Glutamatergic neuron (in vitro differentiated cells): ENCODE measurements around the gene LZTS3. TPM values are rescaled to one million over a fixed set of nuclear protein-coding genes. Genes with fewer than 3 reads are reported as not detected.

ENCODE experiments used
- DNase-seq: peaks from one replicate; pipeline ENCODE4 v3.0.0; 2022
- H3K27ac Mint-ChIP-seq: one replicate; pipeline ENCODE4 v1.8.0; 2020; ENCODE audit warnings: mild to moderate bottlenecking, mixed read lengths, inconsistent platforms; ENCODE audit not compliant: unreplicated experiment
- H3K27me3 Mint-ChIP-seq: one replicate; pipeline ENCODE4 v1.8.0; 2020; ENCODE audit warnings: mild to moderate bottlenecking, moderate library complexity, mixed read lengths, inconsistent platforms; ENCODE audit not compliant: unreplicated experiment
- H3K36me3 Mint-ChIP-seq: one replicate; pipeline ENCODE4 v1.8.0; 2020; ENCODE audit warnings: mild to moderate bottlenecking, mixed read lengths, inconsistent platforms; ENCODE audit not compliant: unreplicated experiment
- H3K4me1 Mint-ChIP-seq: one replicate; pipeline ENCODE4 v1.8.0; 2020; ENCODE audit warnings: mild to moderate bottlenecking, low read depth, mixed read lengths, inconsistent platforms; ENCODE audit not compliant: unreplicated experiment
- H3K4me3 Mint-ChIP-seq: one replicate; pipeline ENCODE4 v1.8.0; 2020; ENCODE audit warnings: mild to moderate bottlenecking, mixed read lengths, inconsistent platforms; ENCODE audit not compliant: unreplicated experiment
- H3K9me3 Mint-ChIP-seq: one replicate; pipeline ENCODE4 v1.8.0; 2020; ENCODE audit warnings: mild to moderate bottlenecking, moderate library complexity, mixed read lengths, inconsistent platforms; ENCODE audit not compliant: unreplicated experiment
- CTCF ChIP-seq: fragments of 200-600 bp; sonication (generic); IDR thresholded peaks from one replicate; pipeline ENCODE4 v1.5.0; 2021; ENCODE audit not compliant: partially characterized antibody, unreplicated experiment
- total RNA-seq: library from RNA; stranded (reverse); fragmentation: NEBNext Ultra II Directional; extraction: Animal tissue kit (Norgen Biotek cat#: 25700); gene quantifications from one replicate; pipeline ENCODE4 v1.2.1, GENCODE V29; 2021; ENCODE audit not compliant: unreplicated experiment

Gene LZTS3
- total RNA-seq, 1 donor from 2014 or later, result 56.8 TPM

DNA sequence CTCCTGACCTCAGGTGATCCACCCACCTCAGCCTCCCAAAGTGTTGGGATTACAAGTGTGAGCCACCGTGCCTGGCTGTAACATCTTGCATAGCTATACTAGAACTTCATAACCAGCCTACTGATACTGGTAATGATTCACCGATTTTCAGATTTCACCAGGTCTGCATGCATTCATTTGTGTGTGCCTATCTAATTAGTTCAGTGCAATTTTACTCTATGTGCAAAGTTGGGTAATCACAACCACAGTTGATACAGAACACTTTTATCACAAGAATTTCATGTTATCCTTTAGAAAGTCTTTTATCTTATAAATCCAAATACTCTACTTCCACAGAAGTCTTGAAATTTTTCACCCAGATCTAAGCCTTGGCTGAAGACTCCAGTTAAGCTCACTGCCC lies 35.9 kb downstream of the LZTS3 start:
- Mint-ChIP-seq H3K9me3 (no peaks in the 10 kb centered on the region), H3K36me3 (no peaks in the 10 kb centered on the region), H3K4me1 (no peaks in the 10 kb centered on the region), H3K27me3 (no peaks in the 10 kb centered on the region), H3K27ac (no peak overlapping the region), H3K4me3 (no peak overlapping the region)
- TF ChIP-seq CTCF, result no peak
- no peak for DNase-seq

DNA sequence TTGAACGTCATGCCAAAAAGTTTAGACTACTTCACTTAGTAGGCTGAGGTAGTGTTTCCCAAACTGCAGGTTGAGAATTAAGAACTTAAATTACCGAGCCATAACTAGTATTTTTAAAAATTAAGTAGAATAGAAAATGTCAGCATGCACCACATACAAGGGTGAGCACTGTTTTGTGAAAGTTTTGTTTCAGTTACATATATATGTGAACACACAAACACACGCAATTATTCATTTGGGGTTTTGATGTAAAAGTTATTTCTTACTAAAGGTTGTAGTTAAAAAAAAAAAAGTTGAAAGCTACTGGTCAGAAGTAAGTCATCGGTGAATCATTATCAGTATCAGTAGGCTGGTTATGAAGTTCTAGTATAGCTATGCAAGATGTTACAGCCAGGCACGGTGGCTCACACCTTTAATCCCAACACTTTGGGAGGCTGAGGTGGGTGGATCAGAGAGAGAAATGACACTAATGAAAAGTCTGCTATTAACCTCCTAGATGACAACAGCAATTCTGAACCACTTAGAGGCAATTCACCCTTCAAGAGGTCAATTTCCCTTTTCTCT lies 37.8 kb downstream of the LZTS3 start:
- no peak for TF ChIP-seq CTCF
- no peaks in the 10 kb centered on the region for H3K27me3 Mint-ChIP-seq
- H3K27ac Mint-ChIP-seq, result no peak overlapping the region
- no peak for DNase-seq
- no peaks in the 10 kb centered on the region for H3K4me1 Mint-ChIP-seq
- no peaks in the 10 kb centered on the region for H3K9me3 Mint-ChIP-seq
- no peaks in the 10 kb centered on the region for H3K36me3 Mint-ChIP-seq
- H3K4me3 Mint-ChIP-seq, result no peak overlapping the region

- Mint-ChIP-seq H3K27me3 (peaks cover under 1% of the 10 kb centered on the region), H3K9me3 (peaks cover 2% of the 10 kb centered on the region), H3K4me1 (peaks cover 4% of the 10 kb centered on the region), H3K36me3 (no peaks in the 10 kb centered on the region), H3K4me3 (no peak overlapping the region), H3K27ac (no peak overlapping the region)
- DNase-seq, result no peak
- no peak for TF ChIP-seq CTCF
Observed at GRCh38 chr20:3134151-3134550, 39.2 kb downstream of the LZTS3 start.

DNA sequence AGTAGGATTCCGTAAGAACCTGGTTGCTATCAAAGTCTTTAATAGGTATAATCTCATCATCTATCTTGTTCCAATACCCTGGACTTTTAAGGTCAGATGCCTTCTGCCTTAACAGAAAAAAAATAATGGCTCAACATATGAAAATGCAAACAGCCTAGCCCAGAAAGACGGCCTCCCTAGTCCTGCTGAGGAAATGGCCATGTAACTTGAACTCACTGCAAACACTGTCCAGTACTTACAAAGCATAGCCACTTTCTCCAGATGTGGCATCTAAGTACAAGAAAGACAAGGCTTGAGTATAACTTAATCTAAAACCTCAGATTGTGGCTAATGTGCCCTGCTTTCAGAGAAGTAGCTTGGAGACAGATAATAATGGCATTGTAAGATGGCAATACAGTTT lies 40.2 kb downstream of the LZTS3 start:
- no peak for TF ChIP-seq CTCF
- peaks cover 8% of the 10 kb centered on the region for H3K27me3 Mint-ChIP-seq
- no peaks in the 10 kb centered on the region for H3K36me3 Mint-ChIP-seq
- H3K4me3 Mint-ChIP-seq, result no peak overlapping the region
- no peak overlapping the region for H3K27ac Mint-ChIP-seq
- H3K9me3 Mint-ChIP-seq, result peaks cover 2% of the 10 kb centered on the region
- peaks cover 11% of the 10 kb centered on the region for H3K4me1 Mint-ChIP-seq
- DNase-seq, result no peak

DNA sequence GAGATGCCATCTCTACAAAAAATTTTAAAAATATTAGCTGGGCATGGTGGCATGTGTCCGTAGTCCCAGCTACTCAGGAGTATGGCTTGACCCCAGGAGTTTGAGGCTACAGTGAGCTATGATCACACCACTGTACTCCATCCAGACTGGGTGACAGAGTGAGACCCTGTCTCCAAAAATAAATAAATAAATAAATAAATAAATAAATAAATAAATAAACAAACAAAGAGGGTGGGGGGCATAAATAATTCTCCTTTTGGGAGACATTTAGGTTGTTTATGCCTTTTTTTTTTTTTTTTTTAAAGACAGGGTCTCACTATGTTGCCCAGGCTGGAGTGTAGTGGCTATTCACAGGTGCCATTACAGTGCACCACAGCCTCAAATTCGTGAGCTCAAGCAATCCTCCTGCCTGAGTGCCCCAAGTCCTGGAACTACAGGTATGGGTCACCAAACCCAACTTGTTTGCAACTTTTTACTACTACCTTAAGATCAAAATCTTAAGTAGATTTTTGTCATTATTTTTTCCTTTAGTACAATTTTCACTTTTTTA lies 43.2 kb downstream of the LZTS3 start:
- Mint-ChIP-seq H3K27ac (no peak overlapping the region), H3K9me3 (peaks cover 8% of the 10 kb centered on the region), H3K36me3 (no peaks in the 10 kb centered on the region), H3K27me3 (peaks cover 10% of the 10 kb centered on the region), H3K4me1 (peaks cover 18% of the 10 kb centered on the region), H3K4me3 (no peak overlapping the region)
- DNase-seq, result no peak
- TF ChIP-seq CTCF, result no peak
